ENCODE results near the gene SYTL2. TPM values are rescaled to one million over a fixed set of nuclear protein-coding genes. Genes with fewer than 3 reads are reported as not detected.
"Not testable (repeated sequence)": the region's sequence is repeated elsewhere in the genome, so short reads cannot be mapped to it uniquely, and the experiment has no call there.

Gene SYTL2
- total RNA-seq, 1 donor from 2014 or later: 17.4 TPM

- no peak for TF ChIP-seq CTCF (IDR thresholded peaks at IDR 0.05)
- no peak for TF ChIP-seq POLR2A (IDR thresholded peaks at IDR 0.05)
- no peak for TF ChIP-seq POLR2AphosphoS5 (IDR thresholded peaks at IDR 0.05; ENCODE audit: insufficient read depth in 1 of 2, low read depth in 1 of 2)
- intact Hi-C loops (cut with DNase I): no loop called here
- no peak overlapping the region for H3K27ac ChIP-seq
- no peaks in the 10 kb centered on the region for H3K36me3 ChIP-seq
- no peak for DNase-seq (ENCODE audit: extremely low spot score in 2 of 2)
- no peak overlapping the region for H3K4me3 ChIP-seq
- no peaks in the 10 kb centered on the region for H3K4me1 ChIP-seq
- no peaks in the 10 kb centered on the region for H3K27me3 ChIP-seq
- no peaks in the 10 kb centered on the region for H3K9me3 ChIP-seq
Observed at GRCh38 chr11:85672105-85672902, 138.6 kb downstream of the SYTL2 start.

GRCh38 chr11:85670949-85671663 is 139.8 kb downstream of the SYTL2 start:
- H3K27ac ChIP-seq; H3K4me1 ChIP-seq; DNase-seq (ENCODE audit: extremely low spot score in 2 of 2); intact Hi-C loops (cut with DNase I); H3K27me3 ChIP-seq; H3K9me3 ChIP-seq; H3K4me3 ChIP-seq; H3K36me3 ChIP-seq: not testable (repeated sequence)

- TF ChIP-seq CTCF (IDR thresholded peaks at IDR 0.05) (no peak), POLR2A (IDR thresholded peaks at IDR 0.05) (no peak), POLR2AphosphoS5 (IDR thresholded peaks at IDR 0.05; ENCODE audit: insufficient read depth in 1 of 2, low read depth in 1 of 2) (no peak)
- intact Hi-C loops (cut with DNase I): no loop called here
- Histone ChIP-seq H3K27ac (no peak overlapping the region), H3K27me3 (no peaks in the 10 kb centered on the region), H3K36me3 (no peaks in the 10 kb centered on the region), H3K9me3 (no peaks in the 10 kb centered on the region), H3K4me3 (no peak overlapping the region), H3K4me1 (peaks cover 8% of the 10 kb centered on the region)
- DNase-seq (ENCODE audit: extremely low spot score in 2 of 2): no peak
Observed at GRCh38 chr11:85668157-85668556, 142.8 kb downstream of the SYTL2 start.

- Histone ChIP-seq H3K27ac (no peak overlapping the region), H3K27me3 (no peaks in the 10 kb centered on the region), H3K4me1 (peaks cover 23% of the 10 kb centered on the region), H3K9me3 (no peaks in the 10 kb centered on the region), H3K36me3 (no peaks in the 10 kb centered on the region), H3K4me3 (no peak overlapping the region)
- intact Hi-C loops (cut with DNase I): no loop called here
- DNase-seq (ENCODE audit: extremely low spot score in 2 of 2): no peak
- no peak for TF ChIP-seq CTCF (IDR thresholded peaks at IDR 0.05)
- TF ChIP-seq POLR2A (IDR thresholded peaks at IDR 0.05): no peak
- TF ChIP-seq POLR2AphosphoS5 (IDR thresholded peaks at IDR 0.05; ENCODE audit: insufficient read depth in 1 of 2, low read depth in 1 of 2): no peak
Observed at GRCh38 chr11:85666687-85667086, 144.3 kb downstream of the SYTL2 start.

GRCh38 chr11:85665733-85666132 is 145.2 kb downstream of the SYTL2 start:
- Histone ChIP-seq H3K4me1 (peaks cover 32% of the 10 kb centered on the region), H3K27me3 (no peaks in the 10 kb centered on the region), H3K36me3 (peaks cover 0 to 1% of the 10 kb centered on the region in 2 donors), H3K27ac (peak overlapping the region; percentile 97), H3K4me3 (no peak overlapping the region), H3K9me3 (no peaks in the 10 kb centered on the region)
- DNase-seq (ENCODE audit: extremely low spot score in 2 of 2): no peak
- intact Hi-C loops (cut with DNase I): loop anchor here (2.0 kb wide), 1 partner anchor 37 kb away; the partner anchor contains the start of gene TMEM126B
- TF ChIP-seq CTCF (IDR thresholded peaks at IDR 0.05): no peak
- no peak for TF ChIP-seq POLR2A (IDR thresholded peaks at IDR 0.05)
- no peak for TF ChIP-seq POLR2AphosphoS5 (IDR thresholded peaks at IDR 0.05; ENCODE audit: insufficient read depth in 1 of 2, low read depth in 1 of 2)

Measured in vagina (tissue), 2 donors.